ENCODE data around the gene SLC22A5.

Gene SLC22A5

GRCh38 chr5:132369474-132370180, at the start of gene SLC22A5:
Gene SLC22A5, plus strand, starts transcription at chr5:132369710. Its CDS starts 263 bp downstream, at chr5:132369973.
- no peak for TF ChIP-seq CTCF (IDR thresholded peaks at IDR 0.05)

- no peak for TF ChIP-seq CTCF (IDR thresholded peaks at IDR 0.05)
Observed at GRCh38 chr5:132319975-132320374, 49.5 kb upstream of the SLC22A5 start.

GRCh38 chr5:132321109-132321721, 48.3 kb upstream of the SLC22A5 start:
- no peak for TF ChIP-seq CTCF (IDR thresholded peaks at IDR 0.05)

- TF ChIP-seq CTCF (IDR thresholded peaks at IDR 0.05): no peak
Observed at GRCh38 chr5:132322266-132322665, 47.2 kb upstream of the SLC22A5 start.

GRCh38 chr5:132323202-132323601, 46.3 kb upstream of the SLC22A5 start:
- no peak for TF ChIP-seq CTCF (IDR thresholded peaks at IDR 0.05)

- TF ChIP-seq CTCF (IDR thresholded peaks at IDR 0.05): no peak
Observed at GRCh38 chr5:132325691-132326090, 43.8 kb upstream of the SLC22A5 start.

GRCh38 chr5:132327252-132327955, 42.1 kb upstream of the SLC22A5 start:
- no peak for TF ChIP-seq CTCF (IDR thresholded peaks at IDR 0.05)
